ENCODE data around the gene PLXND1.

DNA sequence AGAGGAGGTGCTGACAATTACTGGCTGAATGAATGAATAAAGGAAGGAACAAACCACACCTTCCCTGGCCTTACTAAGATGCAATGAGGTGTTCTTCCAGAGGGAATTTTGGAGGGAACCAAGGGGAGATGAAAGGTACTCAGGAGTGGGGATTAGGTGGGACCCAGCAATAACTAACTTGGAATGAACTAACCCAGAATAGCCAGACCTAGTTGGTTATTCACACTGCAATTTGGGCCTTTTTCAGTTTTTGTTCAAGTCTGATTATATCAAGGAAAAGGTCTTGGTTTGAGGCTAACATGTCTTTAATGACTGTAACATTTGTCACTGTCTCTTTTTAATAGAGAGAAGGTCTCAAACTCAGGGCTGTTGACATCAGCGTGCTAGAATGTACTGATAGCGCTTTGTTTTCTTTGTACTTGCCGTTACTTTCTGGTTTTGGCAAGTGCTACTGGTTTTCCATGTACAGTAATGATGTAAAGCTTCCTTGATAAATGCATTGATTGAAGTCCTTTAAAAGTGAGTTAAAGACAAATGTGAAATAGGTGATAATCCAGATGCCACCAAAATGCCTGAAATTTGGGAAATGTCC is 3.2 kb upstream of the PLXND1 start:
- TF ChIP-seq CTCF (IDR thresholded peaks at IDR 0.05 in 2 of 3, conservative IDR thresholded peaks at IDR 0.05 in 1 of 3; ENCODE audit: borderline replicate concordance in 1 of 3, insufficient read depth in 1 of 3, low read depth in 2 of 3, low read length in 2 of 3), result no peak
- no peak for TF ChIP-seq POLR2A (IDR thresholded peaks at IDR 0.05; ENCODE audit: borderline replicate concordance, extremely low read depth, insufficient read depth, insufficient read length)
- TF ChIP-seq RAD21 (IDR thresholded peaks at IDR 0.05; ENCODE audit: low read depth), result no peak
- no peak for TF ChIP-seq JUND (IDR thresholded peaks at IDR 0.05)
- no peak for TF ChIP-seq FOSL1 (IDR thresholded peaks at IDR 0.05; ENCODE audit: low read depth)
- no peak for TF ChIP-seq EZH2 (IDR thresholded peaks at IDR 0.05)
- TF ChIP-seq ZBTB33 (IDR thresholded peaks at IDR 0.05; ENCODE audit: extremely low read depth, insufficient replicate concordance, low read length), result no peak
- no peak for TF ChIP-seq CEBPB (IDR thresholded peaks at IDR 0.05; ENCODE audit: low read depth)
- no peak for TF ChIP-seq POLR2AphosphoS5 (IDR thresholded peaks at IDR 0.05; ENCODE audit: low read depth, low read length)
- no peak for TF ChIP-seq SIN3A (IDR thresholded peaks at IDR 0.05; ENCODE audit: low read depth)
- TF ChIP-seq, protein P1, sequence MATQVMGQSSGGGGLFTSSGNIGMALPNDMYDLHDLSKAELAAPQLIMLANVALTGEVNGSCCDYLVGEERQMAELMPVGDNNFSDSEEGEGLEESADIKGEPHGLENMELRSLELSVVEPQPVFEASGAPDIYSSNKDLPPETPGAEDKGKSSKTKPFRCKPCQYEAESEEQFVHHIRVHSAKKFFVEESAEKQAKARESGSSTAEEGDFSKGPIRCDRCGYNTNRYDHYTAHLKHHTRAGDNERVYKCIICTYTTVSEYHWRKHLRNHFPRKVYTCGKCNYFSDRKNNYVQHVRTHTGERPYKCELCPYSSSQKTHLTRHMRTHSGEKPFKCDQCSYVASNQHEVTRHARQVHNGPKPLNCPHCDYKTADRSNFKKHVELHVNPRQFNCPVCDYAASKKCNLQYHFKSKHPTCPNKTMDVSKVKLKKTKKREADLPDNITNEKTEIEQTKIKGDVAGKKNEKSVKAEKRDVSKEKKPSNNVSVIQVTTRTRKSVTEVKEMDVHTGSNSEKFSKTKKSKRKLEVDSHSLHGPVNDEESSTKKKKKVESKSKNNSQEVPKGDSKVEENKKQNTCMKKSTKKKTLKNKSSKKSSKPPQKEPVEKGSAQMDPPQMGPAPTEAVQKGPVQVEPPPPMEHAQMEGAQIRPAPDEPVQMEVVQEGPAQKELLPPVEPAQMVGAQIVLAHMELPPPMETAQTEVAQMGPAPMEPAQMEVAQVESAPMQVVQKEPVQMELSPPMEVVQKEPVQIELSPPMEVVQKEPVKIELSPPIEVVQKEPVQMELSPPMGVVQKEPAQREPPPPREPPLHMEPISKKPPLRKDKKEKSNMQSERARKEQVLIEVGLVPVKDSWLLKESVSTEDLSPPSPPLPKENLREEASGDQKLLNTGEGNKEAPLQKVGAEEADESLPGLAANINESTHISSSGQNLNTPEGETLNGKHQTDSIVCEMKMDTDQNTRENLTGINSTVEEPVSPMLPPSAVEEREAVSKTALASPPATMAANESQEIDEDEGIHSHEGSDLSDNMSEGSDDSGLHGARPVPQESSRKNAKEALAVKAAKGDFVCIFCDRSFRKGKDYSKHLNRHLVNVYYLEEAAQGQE (IDR thresholded peaks at IDR 0.05; ENCODE audit: low read depth), result no peak

All from HCT116 (cell line).